Hypothalamus (tissue), 51 donors: ENCODE results near the gene CALHM2.
A peak's percentile ranks its signal among the peaks of the same experiment; 100 is the strongest.
"Not testable (repeated sequence)": the region's sequence is repeated elsewhere in the genome, so short reads cannot be mapped to it uniquely, and the experiment has no call there.

ENCODE experiments used
- DNase-seq, 51 donors: peaks; one replicate each; lab custom pipeline; 2025; lab: John Stamatoyannopoulos, UW

Gene CALHM2, protein sequence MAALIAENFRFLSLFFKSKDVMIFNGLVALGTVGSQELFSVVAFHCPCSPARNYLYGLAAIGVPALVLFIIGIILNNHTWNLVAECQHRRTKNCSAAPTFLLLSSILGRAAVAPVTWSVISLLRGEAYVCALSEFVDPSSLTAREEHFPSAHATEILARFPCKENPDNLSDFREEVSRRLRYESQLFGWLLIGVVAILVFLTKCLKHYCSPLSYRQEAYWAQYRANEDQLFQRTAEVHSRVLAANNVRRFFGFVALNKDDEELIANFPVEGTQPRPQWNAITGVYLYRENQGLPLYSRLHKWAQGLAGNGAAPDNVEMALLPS

GRCh38 chr10:103451831-103452505, at the start of gene CALHM2:
TSS of gene CALHM2 (minus strand) at chr10:103452370. CDS start at chr10:103449941, 2,429 bp downstream.
- peak in 25 of 51 donors; percentile 12 to 55 (median 31) for DNase-seq

DNA sequence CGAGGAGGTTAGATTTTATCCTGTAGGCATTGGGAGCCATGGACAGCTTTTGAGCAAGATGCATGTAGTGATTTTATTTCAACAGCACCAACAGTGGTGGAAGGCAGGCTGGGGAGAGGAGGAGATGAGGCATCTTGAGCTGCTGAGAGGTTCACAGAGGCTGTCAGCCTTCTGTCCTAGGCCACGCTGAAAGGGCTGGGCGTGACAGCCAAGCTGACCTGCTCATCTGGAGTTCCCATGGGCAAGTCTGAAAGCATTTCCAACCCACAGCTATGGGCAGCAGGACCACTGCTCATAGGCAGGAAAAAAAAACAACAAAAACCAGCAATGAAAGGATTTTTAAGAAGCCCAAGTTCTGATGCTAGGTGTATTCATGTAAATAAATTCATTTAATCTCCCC, 49.0 kb upstream of the CALHM2 start:
- no peak for DNase-seq

DNA sequence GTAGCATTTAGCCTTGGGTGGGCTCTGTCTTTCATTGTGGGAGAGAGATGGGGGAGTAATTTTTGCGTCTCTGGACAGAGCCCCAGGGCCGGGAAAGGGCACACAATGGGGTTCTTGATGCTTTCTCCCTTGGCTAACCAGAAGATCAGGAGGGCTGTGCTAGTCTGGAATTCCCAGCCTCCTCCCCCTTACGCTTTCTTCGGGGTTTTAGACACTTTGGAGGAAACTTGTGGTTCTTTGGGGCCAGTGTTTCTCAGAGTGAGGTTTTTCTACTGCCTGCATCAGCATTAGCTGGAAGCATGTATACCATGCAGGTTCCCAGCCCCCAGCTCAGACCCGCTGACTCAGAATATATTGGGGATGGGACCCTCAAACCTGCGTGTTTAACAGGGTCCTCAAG, 48.3 kb upstream of the CALHM2 start:
- DNase-seq, result no peak

- DNase-seq, result peak in 4 of 51 donors; percentile 11 to 62 (median 30)
These were observed 47.7 kb upstream of the CALHM2 start for GRCh38 chr10:103499881-103500280.

DNA sequence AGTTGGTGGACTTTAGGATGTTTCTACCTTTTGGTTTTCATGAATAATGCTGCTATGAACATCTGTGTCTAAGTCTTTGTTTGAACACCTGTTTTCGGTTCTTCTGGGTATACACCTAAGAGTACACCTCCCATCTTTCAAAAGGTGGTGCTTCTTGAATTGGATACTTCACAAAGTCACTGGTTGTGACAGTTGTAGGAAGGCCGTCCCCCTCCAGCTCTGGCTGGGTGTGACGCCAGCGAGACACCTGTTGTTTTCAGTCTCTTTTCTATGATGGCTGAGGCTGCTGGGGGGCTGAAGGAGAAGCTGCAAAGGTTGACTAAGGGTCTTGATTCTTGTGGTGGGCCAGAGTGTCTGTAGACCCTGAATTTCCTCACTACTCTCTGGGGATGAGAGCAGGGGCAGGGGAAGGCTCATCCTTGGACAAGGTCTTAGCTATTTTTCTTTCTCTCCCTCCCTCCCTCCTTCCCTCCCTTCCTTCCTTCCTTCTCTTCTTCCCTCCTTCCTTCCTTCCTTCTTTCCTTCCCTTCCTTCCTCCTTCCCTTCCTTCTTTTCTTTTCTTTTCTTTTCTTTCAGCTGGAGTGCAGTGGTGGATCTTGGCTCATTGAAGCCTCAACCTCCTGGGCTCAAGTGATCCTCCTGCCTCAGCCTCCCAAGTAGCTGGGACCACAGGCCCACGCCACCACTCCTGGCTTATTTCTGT, 46.9 kb upstream of the CALHM2 start:
- DNase-seq, result no peak

- no peak for DNase-seq
These were observed 45.2 kb upstream of the CALHM2 start for GRCh38 chr10:103497161-103497915.

- no peak for DNase-seq
These were observed 43.2 kb upstream of the CALHM2 start for GRCh38 chr10:103495321-103495720.

GRCh38 chr10:103493916-103494877, 42.0 kb upstream of the CALHM2 start:
- DNase-seq, result peak in 5 of 51 donors; percentile 16 to 33 (median 20)

DNA sequence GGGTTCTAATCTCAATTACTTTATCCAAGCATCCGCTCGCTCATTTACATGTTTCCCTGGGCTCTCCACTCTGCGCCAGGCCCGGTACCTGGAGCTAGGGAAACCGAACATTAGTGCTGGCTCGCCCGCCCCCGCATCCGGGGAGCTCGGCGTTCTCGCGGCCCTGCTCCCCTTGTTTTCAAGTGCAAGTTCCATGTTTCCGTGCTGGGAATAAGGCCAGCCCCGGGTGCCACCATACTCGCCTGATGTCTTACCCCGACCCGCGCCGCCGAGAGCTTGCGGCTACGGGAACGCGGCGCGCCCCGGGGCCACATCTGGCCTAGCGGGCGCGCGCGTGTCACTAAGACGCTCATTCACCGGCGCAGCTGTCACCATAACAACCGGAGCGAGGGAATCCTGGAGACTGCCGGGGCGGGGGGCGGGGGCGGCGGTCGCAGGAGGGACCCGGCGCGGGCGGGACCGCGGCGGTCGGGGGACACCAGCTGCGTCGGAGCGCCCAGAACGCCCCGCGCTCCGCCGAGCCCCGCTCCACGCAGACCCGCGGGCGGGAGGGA, 41.3 kb upstream of the CALHM2 start, which contains the start of gene NEURL1:
TSS of gene NEURL1 (plus strand) at position 344 of the 554 bp plus-strand sequence. CDS start 683 bp downstream, outside the sequence.
- peak in 24 of 51 donors; percentile 9 to 59 (median 33) for DNase-seq

GRCh38 chr10:103492655-103493261, 40.6 kb upstream of the CALHM2 start:
- no peak for DNase-seq

DNA sequence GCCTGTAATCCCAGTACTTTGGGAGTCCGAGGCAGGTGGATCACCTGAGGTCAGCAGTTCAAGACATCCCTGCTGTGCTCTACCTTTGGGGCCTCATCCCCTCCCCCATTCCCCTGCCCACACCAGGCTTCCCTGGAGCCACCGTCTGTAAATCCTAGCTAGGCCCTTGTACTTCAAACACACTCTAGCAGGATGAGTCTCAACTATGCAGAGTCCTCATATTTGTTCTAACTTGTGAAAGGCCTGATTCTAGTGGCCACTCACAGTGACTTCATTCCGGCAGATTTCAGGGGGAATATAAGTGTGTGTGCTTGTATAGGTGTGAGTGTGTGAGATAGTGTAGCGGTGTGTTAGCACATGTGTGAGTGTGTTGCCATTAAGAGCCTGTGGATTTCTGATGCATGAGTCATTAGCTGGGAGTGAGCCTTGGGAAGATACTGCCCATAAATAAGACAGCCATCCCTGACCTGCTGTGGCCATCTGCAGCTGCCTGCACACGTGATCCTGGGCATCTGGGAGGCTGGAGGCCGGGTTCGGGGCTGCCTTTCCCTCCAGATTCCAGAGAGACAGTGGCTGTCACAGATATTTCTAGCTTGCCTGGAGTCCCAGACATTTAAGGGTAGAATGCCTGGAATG, 39.7 kb upstream of the CALHM2 start:
- DNase-seq, result no peak

GRCh38 chr10:103490986-103491314, 38.8 kb upstream of the CALHM2 start:
- DNase-seq, result no peak

DNA sequence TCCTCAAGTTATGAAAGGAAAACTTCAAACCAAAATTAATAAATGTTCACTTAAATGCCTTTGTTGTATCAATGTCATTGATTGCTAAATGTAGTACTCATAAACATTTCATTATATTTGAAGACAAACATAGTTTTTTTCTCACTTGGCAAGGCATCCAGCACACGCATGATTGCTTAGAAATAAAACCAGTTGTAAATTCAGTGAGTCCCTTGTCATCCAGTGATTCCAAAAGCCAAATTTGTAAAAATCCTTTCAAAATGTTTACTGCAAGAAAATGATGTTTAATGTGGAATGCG, 35.2 kb upstream of the CALHM2 start:
- no peak for DNase-seq

- not testable (repeated sequence) for DNase-seq
These were observed 34.7 kb upstream of the CALHM2 start for GRCh38 chr10:103486635-103487409.

DNA sequence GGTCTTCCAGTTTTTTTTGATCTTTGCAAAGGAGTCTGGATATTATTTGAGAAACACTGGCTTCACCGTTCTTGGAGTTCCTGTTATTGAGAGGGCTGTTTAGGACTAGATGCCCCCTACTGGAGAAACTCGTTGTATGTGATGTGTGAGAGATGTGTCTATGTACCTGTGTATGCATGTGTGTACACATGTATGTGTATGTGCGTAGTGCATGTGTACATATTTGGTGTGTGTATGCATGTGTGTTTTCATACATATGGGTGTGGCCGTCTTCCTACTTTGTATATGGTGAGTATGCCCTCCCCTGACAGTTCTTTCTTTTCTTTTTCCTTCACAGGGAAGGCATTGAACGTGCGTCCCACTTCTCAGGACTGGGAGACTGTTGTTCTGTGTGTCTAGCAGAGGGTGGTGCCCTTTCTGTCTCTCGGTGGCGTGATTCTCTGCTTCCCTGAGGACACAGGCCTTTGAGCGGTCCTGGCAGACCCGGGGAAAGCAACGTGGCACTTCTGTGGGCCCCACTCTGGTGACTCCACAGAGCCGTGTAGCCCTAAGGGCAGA, 29.9 kb upstream of the CALHM2 start:
- peak in 1 of 51 donors; percentile 10 for DNase-seq

DNA sequence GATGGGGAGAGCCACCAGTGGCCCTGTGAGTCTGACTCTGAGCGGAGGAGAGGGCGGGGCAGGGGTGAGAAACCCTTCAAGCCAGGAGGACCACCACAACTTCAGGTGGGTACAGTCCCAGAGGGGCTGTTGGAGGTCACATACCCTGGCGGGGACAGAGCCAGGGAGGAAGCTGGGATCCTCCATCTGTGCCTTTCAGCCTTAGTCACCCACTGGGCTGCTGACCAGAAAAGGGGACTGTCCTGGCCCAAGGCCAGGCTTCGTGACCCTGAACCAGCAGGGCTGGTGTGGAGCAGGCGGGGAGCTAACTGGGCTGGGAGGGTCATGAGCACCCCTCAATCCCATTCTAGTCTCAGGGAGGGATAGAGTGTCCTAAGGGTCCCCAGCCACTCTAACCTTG, 28.4 kb upstream of the CALHM2 start:
- peak in 1 of 51 donors; percentile 5 for DNase-seq

- DNase-seq, result no peak
These were observed 27.0 kb upstream of the CALHM2 start, which contains the start of gene CALHM3 for GRCh38 chr10:103479135-103479534. TSS of gene CALHM3 (minus strand) at chr10:103479240. CDS start at chr10:103479032, 208 bp downstream.
